Activated B cell treated with CpG ODN at 0.5 μM for 24 hours (primary cell): ENCODE results near the gene CIDEB. TPM values are rescaled to one million over a fixed set of nuclear protein-coding genes. Genes with fewer than 3 reads are reported as not detected.

Source experiments
- ATAC-seq: fragments of 200-7000 bp; cut with Tn5 transposase; one replicate; pipeline ENCODE4 v1.10.0; 2021; ENCODE audit warnings: low read depth, mild to moderate bottlenecking, moderate library complexity
- CTCF ChIA-PET: fragments of 350-600 bp; sonication (Branson Sonifier 250); formaldehyde crosslinking; loops from one replicate; lab custom pipeline; 2021; ENCODE audit warnings: antibody characterized with exemption; lab: Charles Lee
- POLR2A ChIA-PET: fragments of 350-600 bp; sonication (Branson Sonifier 250); formaldehyde crosslinking; loops from one replicate; lab custom pipeline; 2021; ENCODE audit warnings: antibody characterized with exemption; lab: Charles Lee
- DNase-seq: peaks from one replicate; pipeline ENCODE4 v3.0.0; 2022
- H3K27ac Mint-ChIP-seq: one replicate; pipeline ENCODE4 v1.8.0; 2020; ENCODE audit warnings: mixed read lengths
- H3K27me3 Mint-ChIP-seq: one replicate; pipeline ENCODE4 v1.8.0; 2021; ENCODE audit warnings: mixed read lengths
- H3K36me3 Mint-ChIP-seq: one replicate; pipeline ENCODE4 v1.8.0; 2021; ENCODE audit warnings: low read depth, mixed read lengths
- H3K4me1 Mint-ChIP-seq: one replicate; pipeline ENCODE4 v1.8.0; 2021; ENCODE audit warnings: mixed read lengths
- H3K4me3 Mint-ChIP-seq: one replicate; pipeline ENCODE4 v1.8.0; 2020; ENCODE audit warnings: mild to moderate bottlenecking, mixed read lengths
- H3K9me3 Mint-ChIP-seq: one replicate; pipeline ENCODE4 v1.8.0; 2020; ENCODE audit warnings: mixed read lengths
- intact Hi-C: fragments of 100-400 bp; cut with micrococcal nuclease; formaldehyde crosslinking; loops from one replicate; pipeline ENCODE4 v1.15.1; 2024
- total RNA-seq: library from RNA; stranded (reverse); gene quantifications from 2 replicates; pipeline ENCODE4 v1.2.3, GENCODE V29; 2022
- TF ChIP-seq, protein P1 (sequence below): fragments of 200-600 bp; IDR thresholded peaks from one replicate; pipeline ENCODE4 v1.8.0; 2022; ENCODE audit warnings: antibody characterized with exemption, mild to moderate bottlenecking

The CIDEB gene
- total RNA-seq, 1 donor from 2014 or later = 9.2 TPM

DNA sequence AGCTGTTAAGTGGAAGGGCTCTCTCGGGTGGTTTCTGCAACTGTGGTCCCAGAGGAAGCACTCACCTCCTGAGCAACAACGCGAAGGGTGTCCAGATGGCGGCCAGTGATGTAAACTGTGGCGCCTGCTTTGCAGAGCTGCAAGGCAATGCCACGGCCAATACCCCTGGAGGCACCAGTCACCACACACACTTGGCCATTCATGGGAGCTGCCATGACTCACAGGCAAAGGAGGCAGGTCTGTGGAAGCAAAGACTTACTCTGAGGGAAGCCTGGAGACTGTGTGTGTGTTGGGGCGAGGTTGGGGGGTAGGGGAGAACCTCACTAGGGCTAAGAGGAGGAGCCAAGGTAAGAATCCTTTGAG, 8.9 kb downstream of the CIDEB start:
- H3K4me1 Mint-ChIP-seq = peaks cover 51% of the 10 kb centered on the region
- H3K27ac Mint-ChIP-seq = peak overlapping the region; percentile 94
- no peaks in the 10 kb centered on the region for H3K9me3 Mint-ChIP-seq
- ChIA-PET CTCF (interaction anchor here (0.6 to 7.1 kb wide), 8 partner anchors 9 to 131 kb away, joined by 3 to 139 read pairs (median 5); partner anchors contain the start of genes CIDEB, KHNYN, LTB4R and LTB4R2), POLR2A (interaction anchor here (1.0 to 8.2 kb wide), 11 partner anchors 9 to 138 kb away, joined by 4 to 242 read pairs (median 17); partner anchors contain the start of genes CBLN3, CHMP4A, CIDEB and IRF9)
- TF ChIP-seq, protein P1, sequence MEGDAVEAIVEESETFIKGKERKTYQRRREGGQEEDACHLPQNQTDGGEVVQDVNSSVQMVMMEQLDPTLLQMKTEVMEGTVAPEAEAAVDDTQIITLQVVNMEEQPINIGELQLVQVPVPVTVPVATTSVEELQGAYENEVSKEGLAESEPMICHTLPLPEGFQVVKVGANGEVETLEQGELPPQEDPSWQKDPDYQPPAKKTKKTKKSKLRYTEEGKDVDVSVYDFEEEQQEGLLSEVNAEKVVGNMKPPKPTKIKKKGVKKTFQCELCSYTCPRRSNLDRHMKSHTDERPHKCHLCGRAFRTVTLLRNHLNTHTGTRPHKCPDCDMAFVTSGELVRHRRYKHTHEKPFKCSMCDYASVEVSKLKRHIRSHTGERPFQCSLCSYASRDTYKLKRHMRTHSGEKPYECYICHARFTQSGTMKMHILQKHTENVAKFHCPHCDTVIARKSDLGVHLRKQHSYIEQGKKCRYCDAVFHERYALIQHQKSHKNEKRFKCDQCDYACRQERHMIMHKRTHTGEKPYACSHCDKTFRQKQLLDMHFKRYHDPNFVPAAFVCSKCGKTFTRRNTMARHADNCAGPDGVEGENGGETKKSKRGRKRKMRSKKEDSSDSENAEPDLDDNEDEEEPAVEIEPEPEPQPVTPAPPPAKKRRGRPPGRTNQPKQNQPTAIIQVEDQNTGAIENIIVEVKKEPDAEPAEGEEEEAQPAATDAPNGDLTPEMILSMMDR = no peak
- H3K36me3 Mint-ChIP-seq = peaks cover 57% of the 10 kb centered on the region
- H3K27me3 Mint-ChIP-seq = no peaks in the 10 kb centered on the region
- DNase-seq = no peak
- peak overlapping the region; percentile 95 for H3K4me3 Mint-ChIP-seq
- no peak for ATAC-seq
- intact Hi-C loops = loop anchor here (1.0 to 5.0 kb wide), 7 partner anchors 9 to 285 kb away; partner anchors contain the start of genes CARMIL3, EMC9, GMPR2 and NEDD8

DNA sequence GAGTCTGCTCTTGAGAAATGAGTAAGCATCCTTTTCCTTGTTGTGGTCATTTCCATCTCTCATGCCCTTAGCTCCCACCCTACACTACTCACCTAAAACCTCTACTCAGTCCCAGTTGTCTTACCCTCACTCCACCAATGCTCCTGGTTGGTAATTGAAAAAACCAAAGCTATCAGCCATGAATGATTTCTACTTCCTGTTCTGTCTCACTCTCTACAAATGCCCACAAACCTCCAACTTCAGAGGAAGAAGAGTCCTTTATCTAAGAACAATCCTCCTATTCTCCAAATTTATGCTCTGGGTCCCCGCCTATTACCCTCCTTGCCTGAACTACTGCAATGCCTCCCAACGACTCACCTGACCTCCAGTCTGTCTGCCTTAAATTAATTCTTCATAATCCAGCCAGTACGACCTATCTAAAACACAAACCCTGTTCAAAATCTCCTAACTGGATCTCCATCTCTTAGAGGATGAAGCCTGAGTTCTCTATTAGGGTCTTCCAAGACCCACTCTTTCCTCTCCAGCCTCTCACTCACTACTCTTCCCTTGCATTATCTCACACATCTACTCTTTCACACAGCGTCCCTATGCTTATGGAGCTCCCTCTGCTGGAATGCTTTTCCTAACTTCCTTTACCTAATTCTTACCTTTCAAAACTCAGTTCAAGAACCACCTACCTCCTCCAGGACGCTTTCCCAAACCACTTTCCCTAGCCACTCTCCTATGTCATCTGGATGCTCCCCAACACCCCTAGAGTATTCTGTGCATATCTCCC, 10.4 kb downstream of the CIDEB start:
- ChIA-PET POLR2A (interaction anchor here (0.6 to 8.2 kb wide), 17 partner anchors 11 to 204 kb away, joined by 3 to 242 read pairs (median 6); partner anchors contain the start of genes CHMP4A, CIDEB, DCAF11 and GMPR2), CTCF (interaction anchor here (0.6 to 7.1 kb wide), 23 partner anchors 12 to 666 kb away, joined by 3 to 139 read pairs (median 5); partner anchors contain the start of genes CHMP4A, CIDEB, DCAF11 and IPO4)
- H3K36me3 Mint-ChIP-seq = peaks cover 50% of the 10 kb centered on the region
- H3K4me1 Mint-ChIP-seq = peaks cover 51% of the 10 kb centered on the region
- intact Hi-C loops = loop anchor here (1.0 to 5.0 kb wide), 5 partner anchors 35 to 239 kb away; partner anchors contain the start of genes DCAF11, IPO4, MDP1 and NRL
- no peaks in the 10 kb centered on the region for H3K27me3 Mint-ChIP-seq
- ATAC-seq (peak; percentile 8), DNase-seq (no peak)
- H3K27ac Mint-ChIP-seq = peak overlapping the region; percentile 90
- H3K4me3 Mint-ChIP-seq = peak overlapping the region; percentile 9
- TF ChIP-seq, protein P1 = no peak
- H3K9me3 Mint-ChIP-seq = no peaks in the 10 kb centered on the region

DNA sequence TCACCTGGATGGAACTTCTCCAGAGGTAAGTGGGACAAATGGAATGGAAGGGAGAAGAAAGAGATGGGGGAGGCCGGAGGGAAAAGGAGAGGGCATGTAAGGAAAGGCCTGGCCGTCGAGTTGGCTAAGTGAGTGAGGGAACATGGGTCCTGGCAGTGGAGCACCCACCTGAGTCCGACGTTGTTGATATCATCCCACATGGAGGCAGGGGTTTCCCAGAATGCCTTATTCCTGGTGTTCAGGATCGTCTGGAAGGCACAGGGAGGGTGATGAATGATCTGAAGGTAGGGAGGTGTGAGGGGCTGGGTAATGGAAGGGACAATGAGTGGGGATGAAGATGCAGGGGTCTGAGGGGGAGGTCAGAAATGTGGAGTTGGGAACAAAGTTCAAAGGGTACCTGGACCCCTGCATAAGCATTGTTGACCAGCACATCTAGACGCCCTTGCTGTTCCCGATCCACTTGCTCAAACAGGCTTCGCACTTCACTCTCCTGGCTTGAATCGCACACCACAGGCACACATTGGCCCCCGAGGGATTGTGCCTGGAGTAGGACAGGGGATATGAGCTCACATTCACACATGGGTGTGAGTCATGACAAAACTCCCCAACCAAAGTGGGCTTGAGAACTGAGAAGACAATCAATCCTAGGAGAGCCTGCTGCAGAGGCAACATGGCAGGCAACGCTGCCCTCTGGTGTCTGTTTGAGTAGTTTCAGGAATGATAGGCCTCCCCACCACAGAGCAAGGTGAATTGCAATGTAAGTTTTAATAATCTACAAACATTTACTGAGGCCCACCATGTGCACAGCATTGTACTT, 11.2 kb downstream of the CIDEB start:
- H3K27me3 Mint-ChIP-seq = no peaks in the 10 kb centered on the region
- peak overlapping the region; percentile 57 for H3K4me3 Mint-ChIP-seq
- peaks cover 49% of the 10 kb centered on the region for H3K36me3 Mint-ChIP-seq
- ChIA-PET POLR2A (interaction anchor here (0.6 to 8.2 kb wide), 16 partner anchors 14 to 202 kb away, joined by 3 to 242 read pairs (median 6); partner anchors contain the start of genes CHMP4A, GMPR2, IPO4 and IRF9), CTCF (interaction anchor here (0.6 to 7.1 kb wide), 24 partner anchors 12 to 665 kb away, joined by 3 to 139 read pairs (median 5); partner anchors contain the start of genes CHMP4A, CIDEB, IPO4 and IRF9)
- peaks cover 47% of the 10 kb centered on the region for H3K4me1 Mint-ChIP-seq
- DNase-seq = peak; percentile 50
- peak; percentile 73 for ATAC-seq
- no peaks in the 10 kb centered on the region for H3K9me3 Mint-ChIP-seq
- intact Hi-C loops = loop anchor here (1.0 to 5.0 kb wide), 10 partner anchors 17 to 238 kb away; partner anchors contain the start of genes DCAF11, IPO4, IRF9 and MDP1
- H3K27ac Mint-ChIP-seq = peak overlapping the region; percentile 90
- TF ChIP-seq, protein P1 = peak; percentile 41

DNA sequence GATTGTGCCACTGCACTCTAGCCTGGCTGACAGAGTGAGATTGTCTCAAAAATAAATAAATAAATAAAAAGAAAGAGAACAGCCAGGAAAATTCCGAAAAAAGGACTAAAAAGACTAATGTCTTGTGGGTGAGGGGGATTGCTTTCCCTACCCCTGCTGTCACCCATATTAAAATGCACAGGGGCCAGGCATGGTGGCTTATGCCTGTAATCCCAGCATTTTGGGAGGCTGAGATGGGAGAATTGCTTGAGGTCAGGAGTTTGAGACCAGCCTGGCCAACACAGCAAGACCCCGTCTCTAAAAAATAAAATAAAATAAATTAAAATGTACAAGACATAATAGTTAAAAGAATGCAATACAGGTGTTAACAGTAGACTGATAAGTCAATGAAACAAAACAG, 14.3 kb downstream of the CIDEB start:
- Mint-ChIP-seq H3K27me3 (no peaks in the 10 kb centered on the region), H3K27ac (no peak overlapping the region), H3K4me3 (no peak overlapping the region), H3K36me3 (peaks cover 61% of the 10 kb centered on the region), H3K4me1 (peaks cover 41% of the 10 kb centered on the region), H3K9me3 (no peaks in the 10 kb centered on the region)
- ATAC-seq (no peak), DNase-seq (no peak)
- ChIA-PET CTCF (interaction anchor here (0.7 kb wide), 1 partner anchor 703 kb away, joined by 3 read pairs; no protein-coding TSS in a partner anchor), POLR2A (interaction anchor here (0.6 to 5.8 kb wide), 3 partner anchors 14 to 51 kb away, joined by 3 to 61 read pairs (median 20); partner anchors contain the start of genes RABGGTA and TINF2)
- intact Hi-C loops = no loop called here
- TF ChIP-seq, protein P1 = no peak
